ENCODE results near the gene FAM180B. TPM values are rescaled to one million over a fixed set of nuclear protein-coding genes. Genes with fewer than 3 reads are reported as not detected.

The FAM180B gene
- total and polyA plus RNA-seq, 2 experiments from 2014 or later, result not detected

DNA sequence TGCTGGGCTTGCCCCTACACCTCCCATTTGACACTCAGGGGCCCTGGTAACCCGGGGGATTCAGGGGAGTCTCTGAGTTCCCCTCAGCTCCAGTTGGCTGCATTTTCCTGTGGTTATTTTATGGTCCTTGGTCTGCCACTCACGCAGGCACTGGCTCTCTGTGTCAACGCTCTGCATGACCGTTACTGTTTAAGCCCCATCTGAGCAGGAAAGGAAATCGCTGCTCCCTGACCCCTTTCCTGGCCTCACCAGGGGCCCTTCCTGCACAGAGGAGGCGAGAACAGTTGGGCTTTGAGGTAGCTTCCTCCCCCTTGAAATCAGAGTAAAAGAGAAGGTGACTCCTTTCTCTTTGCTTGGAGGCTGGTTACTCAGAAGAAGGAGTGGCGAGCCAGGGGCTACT, 5.3 kb downstream of the FAM180B start:
- TF ChIP-seq, protein P1, sequence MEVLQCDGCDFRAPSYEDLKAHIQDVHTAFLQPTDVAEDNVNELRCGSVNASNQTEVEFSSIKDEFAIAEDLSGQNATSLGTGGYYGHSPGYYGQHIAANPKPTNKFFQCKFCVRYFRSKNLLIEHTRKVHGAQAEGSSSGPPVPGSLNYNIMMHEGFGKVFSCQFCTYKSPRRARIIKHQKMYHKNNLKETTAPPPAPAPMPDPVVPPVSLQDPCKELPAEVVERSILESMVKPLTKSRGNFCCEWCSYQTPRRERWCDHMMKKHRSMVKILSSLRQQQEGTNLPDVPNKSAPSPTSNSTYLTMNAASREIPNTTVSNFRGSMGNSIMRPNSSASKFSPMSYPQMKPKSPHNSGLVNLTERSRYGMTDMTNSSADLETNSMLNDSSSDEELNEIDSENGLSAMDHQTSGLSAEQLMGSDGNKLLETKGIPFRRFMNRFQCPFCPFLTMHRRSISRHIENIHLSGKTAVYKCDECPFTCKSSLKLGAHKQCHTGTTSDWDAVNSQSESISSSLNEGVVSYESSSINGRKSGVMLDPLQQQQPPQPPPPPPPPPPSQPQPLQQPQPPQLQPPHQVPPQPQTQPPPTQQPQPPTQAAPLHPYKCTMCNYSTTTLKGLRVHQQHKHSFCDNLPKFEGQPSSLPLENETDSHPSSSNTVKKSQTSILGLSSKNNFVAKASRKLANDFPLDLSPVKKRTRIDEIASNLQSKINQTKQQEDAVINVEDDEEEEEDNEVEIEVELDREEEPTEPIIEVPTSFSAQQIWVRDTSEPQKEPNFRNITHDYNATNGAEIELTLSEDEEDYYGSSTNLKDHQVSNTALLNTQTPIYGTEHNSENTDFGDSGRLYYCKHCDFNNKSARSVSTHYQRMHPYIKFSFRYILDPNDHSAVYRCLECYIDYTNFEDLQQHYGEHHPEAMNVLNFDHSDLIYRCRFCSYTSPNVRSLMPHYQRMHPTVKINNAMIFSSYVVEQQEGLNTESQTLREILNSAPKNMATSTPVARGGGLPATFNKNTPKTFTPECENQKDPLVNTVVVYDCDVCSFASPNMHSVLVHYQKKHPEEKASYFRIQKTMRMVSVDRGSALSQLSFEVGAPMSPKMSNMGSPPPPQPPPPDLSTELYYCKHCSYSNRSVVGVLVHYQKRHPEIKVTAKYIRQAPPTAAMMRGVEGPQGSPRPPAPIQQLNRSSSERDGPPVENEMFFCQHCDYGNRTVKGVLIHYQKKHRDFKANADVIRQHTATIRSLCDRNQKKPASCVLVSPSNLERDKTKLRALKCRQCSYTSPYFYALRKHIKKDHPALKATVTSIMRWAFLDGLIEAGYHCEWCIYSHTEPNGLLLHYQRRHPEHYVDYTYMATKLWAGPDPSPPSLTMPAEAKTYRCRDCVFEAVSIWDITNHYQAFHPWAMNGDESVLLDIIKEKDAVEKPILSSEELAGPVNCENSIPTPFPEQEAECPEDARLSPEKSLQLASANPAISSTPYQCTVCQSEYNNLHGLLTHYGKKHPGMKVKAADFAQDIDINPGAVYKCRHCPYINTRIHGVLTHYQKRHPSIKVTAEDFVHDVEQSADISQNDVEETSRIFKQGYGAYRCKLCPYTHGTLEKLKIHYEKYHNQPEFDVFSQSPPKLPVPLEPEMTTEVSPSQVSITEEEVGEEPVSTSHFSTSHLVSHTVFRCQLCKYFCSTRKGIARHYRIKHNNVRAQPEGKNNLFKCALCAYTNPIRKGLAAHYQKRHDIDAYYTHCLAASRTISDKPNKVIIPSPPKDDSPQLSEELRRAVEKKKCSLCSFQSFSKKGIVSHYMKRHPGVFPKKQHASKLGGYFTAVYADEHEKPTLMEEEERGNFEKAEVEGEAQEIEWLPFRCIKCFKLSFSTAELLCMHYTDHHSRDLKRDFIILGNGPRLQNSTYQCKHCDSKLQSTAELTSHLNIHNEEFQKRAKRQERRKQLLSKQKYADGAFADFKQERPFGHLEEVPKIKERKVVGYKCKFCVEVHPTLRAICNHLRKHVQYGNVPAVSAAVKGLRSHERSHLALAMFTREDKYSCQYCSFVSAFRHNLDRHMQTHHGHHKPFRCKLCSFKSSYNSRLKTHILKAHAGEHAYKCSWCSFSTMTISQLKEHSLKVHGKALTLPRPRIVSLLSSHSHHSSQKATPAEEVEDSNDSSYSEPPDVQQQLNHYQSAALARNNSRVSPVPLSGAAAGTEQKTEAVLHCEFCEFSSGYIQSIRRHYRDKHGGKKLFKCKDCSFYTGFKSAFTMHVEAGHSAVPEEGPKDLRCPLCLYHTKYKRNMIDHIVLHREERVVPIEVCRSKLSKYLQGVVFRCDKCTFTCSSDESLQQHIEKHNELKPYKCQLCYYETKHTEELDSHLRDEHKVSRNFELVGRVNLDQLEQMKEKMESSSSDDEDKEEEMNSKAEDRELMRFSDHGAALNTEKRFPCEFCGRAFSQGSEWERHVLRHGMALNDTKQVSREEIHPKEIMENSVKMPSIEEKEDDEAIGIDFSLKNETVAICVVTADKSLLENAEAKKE (CRISPR knock-in tag; IDR thresholded peaks at IDR 0.05), result no peak
- TF ChIP-seq POLR2AphosphoS5 (IDR thresholded peaks at IDR 0.05; ENCODE audit: low read depth) (no peak), JUNB (IDR thresholded peaks at IDR 0.05; ENCODE audit: unreplicated experiment) (no peak), ZNF331 (CRISPR knock-in tag; IDR thresholded peaks at IDR 0.05; ENCODE audit: low read depth) (no peak), EZH2 (IDR thresholded peaks at IDR 0.05; ENCODE audit: low read depth, unreplicated experiment) (no peak), NANOG (IDR thresholded peaks at IDR 0.05; ENCODE audit: borderline replicate concordance) (no peak), CREB1 (CRISPR knock-in tag; IDR thresholded peaks at IDR 0.05; ENCODE audit: low read depth) (no peak), ZNF114 (CRISPR knock-in tag; IDR thresholded peaks at IDR 0.05) (no peak), EZH2phosphoT487 (IDR thresholded peaks at IDR 0.05; ENCODE audit: unreplicated experiment) (no peak), STAT1 (IDR thresholded peaks at IDR 0.05; ENCODE audit: unreplicated experiment) (no peak)
- TF ChIP-seq, protein P2, sequence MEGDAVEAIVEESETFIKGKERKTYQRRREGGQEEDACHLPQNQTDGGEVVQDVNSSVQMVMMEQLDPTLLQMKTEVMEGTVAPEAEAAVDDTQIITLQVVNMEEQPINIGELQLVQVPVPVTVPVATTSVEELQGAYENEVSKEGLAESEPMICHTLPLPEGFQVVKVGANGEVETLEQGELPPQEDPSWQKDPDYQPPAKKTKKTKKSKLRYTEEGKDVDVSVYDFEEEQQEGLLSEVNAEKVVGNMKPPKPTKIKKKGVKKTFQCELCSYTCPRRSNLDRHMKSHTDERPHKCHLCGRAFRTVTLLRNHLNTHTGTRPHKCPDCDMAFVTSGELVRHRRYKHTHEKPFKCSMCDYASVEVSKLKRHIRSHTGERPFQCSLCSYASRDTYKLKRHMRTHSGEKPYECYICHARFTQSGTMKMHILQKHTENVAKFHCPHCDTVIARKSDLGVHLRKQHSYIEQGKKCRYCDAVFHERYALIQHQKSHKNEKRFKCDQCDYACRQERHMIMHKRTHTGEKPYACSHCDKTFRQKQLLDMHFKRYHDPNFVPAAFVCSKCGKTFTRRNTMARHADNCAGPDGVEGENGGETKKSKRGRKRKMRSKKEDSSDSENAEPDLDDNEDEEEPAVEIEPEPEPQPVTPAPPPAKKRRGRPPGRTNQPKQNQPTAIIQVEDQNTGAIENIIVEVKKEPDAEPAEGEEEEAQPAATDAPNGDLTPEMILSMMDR (conservative IDR thresholded peaks at IDR 0.05; ENCODE audit: low read depth in 2 of 2), result no peak
- TF ChIP-seq, protein P3, sequence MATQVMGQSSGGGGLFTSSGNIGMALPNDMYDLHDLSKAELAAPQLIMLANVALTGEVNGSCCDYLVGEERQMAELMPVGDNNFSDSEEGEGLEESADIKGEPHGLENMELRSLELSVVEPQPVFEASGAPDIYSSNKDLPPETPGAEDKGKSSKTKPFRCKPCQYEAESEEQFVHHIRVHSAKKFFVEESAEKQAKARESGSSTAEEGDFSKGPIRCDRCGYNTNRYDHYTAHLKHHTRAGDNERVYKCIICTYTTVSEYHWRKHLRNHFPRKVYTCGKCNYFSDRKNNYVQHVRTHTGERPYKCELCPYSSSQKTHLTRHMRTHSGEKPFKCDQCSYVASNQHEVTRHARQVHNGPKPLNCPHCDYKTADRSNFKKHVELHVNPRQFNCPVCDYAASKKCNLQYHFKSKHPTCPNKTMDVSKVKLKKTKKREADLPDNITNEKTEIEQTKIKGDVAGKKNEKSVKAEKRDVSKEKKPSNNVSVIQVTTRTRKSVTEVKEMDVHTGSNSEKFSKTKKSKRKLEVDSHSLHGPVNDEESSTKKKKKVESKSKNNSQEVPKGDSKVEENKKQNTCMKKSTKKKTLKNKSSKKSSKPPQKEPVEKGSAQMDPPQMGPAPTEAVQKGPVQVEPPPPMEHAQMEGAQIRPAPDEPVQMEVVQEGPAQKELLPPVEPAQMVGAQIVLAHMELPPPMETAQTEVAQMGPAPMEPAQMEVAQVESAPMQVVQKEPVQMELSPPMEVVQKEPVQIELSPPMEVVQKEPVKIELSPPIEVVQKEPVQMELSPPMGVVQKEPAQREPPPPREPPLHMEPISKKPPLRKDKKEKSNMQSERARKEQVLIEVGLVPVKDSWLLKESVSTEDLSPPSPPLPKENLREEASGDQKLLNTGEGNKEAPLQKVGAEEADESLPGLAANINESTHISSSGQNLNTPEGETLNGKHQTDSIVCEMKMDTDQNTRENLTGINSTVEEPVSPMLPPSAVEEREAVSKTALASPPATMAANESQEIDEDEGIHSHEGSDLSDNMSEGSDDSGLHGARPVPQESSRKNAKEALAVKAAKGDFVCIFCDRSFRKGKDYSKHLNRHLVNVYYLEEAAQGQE (IDR thresholded peaks at IDR 0.05; ENCODE audit: unreplicated experiment), result no peak
- TF ChIP-seq, protein P4, sequence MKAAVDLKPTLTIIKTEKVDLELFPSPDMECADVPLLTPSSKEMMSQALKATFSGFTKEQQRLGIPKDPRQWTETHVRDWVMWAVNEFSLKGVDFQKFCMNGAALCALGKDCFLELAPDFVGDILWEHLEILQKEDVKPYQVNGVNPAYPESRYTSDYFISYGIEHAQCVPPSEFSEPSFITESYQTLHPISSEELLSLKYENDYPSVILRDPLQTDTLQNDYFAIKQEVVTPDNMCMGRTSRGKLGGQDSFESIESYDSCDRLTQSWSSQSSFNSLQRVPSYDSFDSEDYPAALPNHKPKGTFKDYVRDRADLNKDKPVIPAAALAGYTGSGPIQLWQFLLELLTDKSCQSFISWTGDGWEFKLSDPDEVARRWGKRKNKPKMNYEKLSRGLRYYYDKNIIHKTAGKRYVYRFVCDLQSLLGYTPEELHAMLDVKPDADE (IDR thresholded peaks at IDR 0.05), result no peak
- Histone ChIP-seq H3K36me3 (ENCODE audit: insufficient read depth) (no peaks in the 10 kb centered on the region), H3K4me2 (no peak overlapping the region; the same call in 1 of the 2 replicates), H3K27ac (ENCODE audit: low read depth) (no peak overlapping the region), H4K20me1 (replicated peaks; ENCODE audit: insufficient read depth) (peaks cover 5% of the 10 kb centered on the region; the same call in 1 of the 2 replicates), H3K9me2 (ENCODE audit: insufficient read depth) (0 out of 2 replicates have a peak, but pooled peaks cover 6% of the 10 kb centered on the region), H3K79me2 (replicated peaks; ENCODE audit: insufficient read depth) (no peaks in the 10 kb centered on the region), H2AFZ (no peak overlapping the region), H3K27me3 (ENCODE audit: insufficient read depth) (peaks cover 69% of the 10 kb centered on the region), H3F3A (replicated peaks; ENCODE audit: low read depth) (no peaks in the 10 kb centered on the region), H3K4me1 (ENCODE audit: insufficient read depth) (peaks cover 23% of the 10 kb centered on the region), H3K4me3 (no peak overlapping the region; the same call in 1 of the 2 replicates)
- no peaks in the 10 kb centered on the region for H3K36me3 Mint-ChIP-seq (ENCODE audit: low read depth)
- H3K27me3 Mint-ChIP-seq (ENCODE audit: insufficient read depth, low read depth, poor library complexity), result peaks cover 53% of the 10 kb centered on the region
- no peak overlapping the region for H3K27ac Mint-ChIP-seq
- peaks cover 21% of the 10 kb centered on the region for H3K4me1 Mint-ChIP-seq
- no peak overlapping the region for H3K4me3 Mint-ChIP-seq
- H3K9me3 Mint-ChIP-seq, result no peaks in the 10 kb centered on the region
- ATAC-seq (no peak), DNase-seq (ENCODE audit: low spot score) (no peak)
